H9 (cell line): ENCODE data around the gene CCDC92B. TPM values are rescaled to one million over a fixed set of nuclear protein-coding genes. Genes with fewer than 3 reads are reported as not detected.

ENCODE experiments used
- DNase-seq: peaks from one replicate; pipeline ENCODE4 v3.0.0-alpha.2; 2017
- H2AFZ ChIP-seq: one replicate; pipeline ENCODE4 v1.6.1; 2013; ENCODE audit warnings: mild to moderate bottlenecking, low read length, control low read depth, moderate library complexity
- H2AK5ac ChIP-seq: 2 replicates; pipeline ENCODE4 v1.6.1; 2013; ENCODE audit warnings: low read length, control low read depth, mixed read lengths; ENCODE audit not compliant: insufficient read length
- H2BK120ac ChIP-seq: one replicate; pipeline ENCODE4 v1.6.1; 2013; ENCODE audit warnings: low read depth, mild to moderate bottlenecking, low read length, control low read depth, inconsistent platforms; ENCODE audit not compliant: poor library complexity, severe bottlenecking
- H2BK12ac ChIP-seq: 2 replicates; pipeline ENCODE4 v1.6.1; 2013; ENCODE audit warnings: low read length, control low read depth, mixed read lengths, low read depth; ENCODE audit not compliant: insufficient read length
- H2BK15ac ChIP-seq: 2 replicates; pipeline ENCODE4 v1.6.1; 2013; ENCODE audit warnings: low read depth, low read length, control low read depth
- H2BK20ac ChIP-seq: one replicate; pipeline ENCODE4 v1.6.1; 2013; ENCODE audit warnings: low read depth, mild to moderate bottlenecking, low read length, control low read depth, inconsistent platforms; ENCODE audit not compliant: poor library complexity, severe bottlenecking
- H2BK5ac ChIP-seq: 2 replicates; pipeline ENCODE4 v1.6.1; 2013; ENCODE audit warnings: low read length, control low read depth, mixed read lengths; ENCODE audit not compliant: insufficient read length
- H3K14ac ChIP-seq: 2 replicates; pipeline ENCODE4 v1.6.1; 2013; ENCODE audit warnings: low read length, control low read depth; ENCODE audit not compliant: insufficient read depth
- H3K18ac ChIP-seq: 2 replicates; pipeline ENCODE4 v1.6.1; 2013; ENCODE audit warnings: low read depth, mild to moderate bottlenecking, mixed read lengths, low read length, control low read depth; ENCODE audit not compliant: insufficient read length
- H3K23ac ChIP-seq: 2 replicates; pipeline ENCODE4 v1.6.1; 2013; ENCODE audit warnings: low read length, control low read depth, mixed read lengths, low read depth; ENCODE audit not compliant: insufficient read length
- H3K23me2 ChIP-seq: 2 replicates; pipeline ENCODE4 v1.6.1; 2013; ENCODE audit warnings: low read depth, mild to moderate bottlenecking, mixed read lengths, low read length, control low read depth; ENCODE audit not compliant: insufficient read length, poor library complexity, severe bottlenecking
- H3K27ac ChIP-seq: 2 replicates; pipeline ENCODE4 v1.5.1; 2013; ENCODE audit warnings: low read length, control low read depth, mixed read lengths, low read depth; ENCODE audit not compliant: insufficient read length
- H3K27me3 ChIP-seq: 2 replicates; pipeline ENCODE4 v1.6.1; 2013; ENCODE audit warnings: low read length, control low read depth, inconsistent platforms; ENCODE audit not compliant: insufficient read depth
- H3K4ac ChIP-seq: 2 replicates; pipeline ENCODE4 v1.6.1; 2013; ENCODE audit warnings: low read depth, mild to moderate bottlenecking, control low read depth, inconsistent platforms, low read length, moderate library complexity
- H3K4me1 ChIP-seq: 2 replicates; pipeline ENCODE4 v1.6.1; 2013; ENCODE audit warnings: low read length, control low read depth, inconsistent platforms; ENCODE audit not compliant: insufficient read depth
- H3K4me2 ChIP-seq: 2 replicates; pipeline ENCODE4 v1.6.1; 2013; ENCODE audit warnings: low read length, control low read depth, mixed read lengths; ENCODE audit not compliant: insufficient read length, insufficient read depth
- H3K56ac ChIP-seq: 2 replicates; pipeline ENCODE4 v1.6.1; 2013; ENCODE audit warnings: low read depth, mild to moderate bottlenecking, mixed read lengths, low read length, control low read depth; ENCODE audit not compliant: insufficient read length
- H3K79me1 ChIP-seq: 2 replicates; pipeline ENCODE4 v1.6.1; 2013; ENCODE audit warnings: low read depth, mild to moderate bottlenecking, moderate library complexity, low read length, control low read depth, inconsistent platforms; ENCODE audit not compliant: insufficient read depth, poor library complexity, severe bottlenecking
- H3K79me2 ChIP-seq: 2 replicates; pipeline ENCODE4 v1.6.1; 2013; ENCODE audit warnings: low read length, control low read depth, inconsistent platforms; ENCODE audit not compliant: insufficient read depth
- H3K9ac ChIP-seq: 2 replicates; pipeline ENCODE4 v1.6.1; 2013; ENCODE audit warnings: low read length, control low read depth, mixed read lengths; ENCODE audit not compliant: insufficient read length; ENCODE audit errors: extremely low read depth
- H3K9me3 ChIP-seq: one replicate; pipeline ENCODE4 v1.6.1; 2013; ENCODE audit warnings: low read depth, low read length, inconsistent platforms; ENCODE audit not compliant: control insufficient read depth
- H3T11ph ChIP-seq: one replicate; pipeline ENCODE4 v1.6.1; 2013; ENCODE audit warnings: mild to moderate bottlenecking, low read length, control low read depth, inconsistent platforms
- H4K20me1 ChIP-seq: one replicate; pipeline ENCODE4 v1.6.1; 2013; ENCODE audit not compliant: control insufficient read depth, insufficient read length, insufficient read depth
- H4K5ac ChIP-seq: 2 replicates; pipeline ENCODE4 v1.6.1; 2013; ENCODE audit warnings: low read depth, mild to moderate bottlenecking, mixed read lengths, low read length, control low read depth; ENCODE audit not compliant: insufficient read length
- H4K8ac ChIP-seq: replicated peaks from 2 replicates; pipeline ENCODE4 v1.6.1; 2013; ENCODE audit warnings: low read length, control low read depth, mixed read lengths, low read depth; ENCODE audit not compliant: insufficient read length
- H4K91ac ChIP-seq: 2 replicates; pipeline ENCODE4 v1.6.1; 2013; ENCODE audit warnings: low read depth, mild to moderate bottlenecking, moderate library complexity, mixed read lengths, low read length, control low read depth; ENCODE audit not compliant: insufficient read length
- H3K27ac Mint-ChIP-seq, 3 experiments: 2 replicates in 2 of 3; 3 replicates in 1 of 3; pipeline ENCODE4 v1.8.0; 2020 to 2021; ENCODE audit warnings: mixed read lengths in 3 of 3, mild to moderate bottlenecking in 1 of 3, moderate library complexity in 1 of 3
- H3K27me3 Mint-ChIP-seq: 2 replicates; pipeline ENCODE4 v1.8.0; 2021; ENCODE audit warnings: low read depth, mild to moderate bottlenecking, moderate library complexity, mixed read lengths
- H3K36me3 Mint-ChIP-seq, 3 experiments: 2 replicates in 2 of 3; 3 replicates in 1 of 3; pipeline ENCODE4 v1.8.0; 2020 to 2021; ENCODE audit warnings: low read depth in 3 of 3, mixed read lengths in 3 of 3; ENCODE audit not compliant: insufficient read depth in 1 of 3
- H3K4me1 Mint-ChIP-seq, 2 experiments: 2 replicates each; pipeline ENCODE4 v1.8.0; 2020; ENCODE audit warnings: mixed read lengths in 2 of 2
- H3K4me3 Mint-ChIP-seq, 2 experiments: 2 replicates in 1 of 2; 3 replicates in 1 of 2; pipeline ENCODE4 v1.8.0; 2020 to 2021; ENCODE audit warnings: mild to moderate bottlenecking in 2 of 2, mixed read lengths in 2 of 2, moderate library complexity in 1 of 2
- H3K9me3 Mint-ChIP-seq, 2 experiments: 2 replicates in 1 of 2; 3 replicates in 1 of 2; pipeline ENCODE4 v1.8.0; 2020; ENCODE audit warnings: mild to moderate bottlenecking in 2 of 2, mixed read lengths in 2 of 2, moderate library complexity in 1 of 2
- CTCF ChIP-seq: fragments of 200-600 bp; sonication (generic); conservative IDR thresholded peaks from 3 replicates; pipeline ENCODE4 v1.8.0; 2021; ENCODE audit warnings: antibody characterized with exemption, mild to moderate bottlenecking
- WGBS: extraction: QIAGEN DNeasy Blood & Tissue Kit; methylation state at CpG from one replicate; pipeline ENCODE4 v1.1.7; 2013; ENCODE audit warnings: missing lambda C conversion rate, low lambda C conversion rate, mixed read lengths; ENCODE audit not compliant: insufficient read length; ENCODE audit errors: extremely low coverage; 5-methylcytosine and 5-hydroxymethylcytosine counted together
- total RNA-seq: library from RNA; stranded (reverse); gene quantifications from 2 replicates; pipeline ENCODE4 v1.2.1, GENCODE V29; 2021

The CCDC92B gene
- total RNA-seq, 1 experiment from 2014 or later: 8.0 TPM

- peaks cover 13 to 53% of the 10 kb centered on the region in 2 experiments for H3K4me1 Mint-ChIP-seq
- Histone ChIP-seq H3K14ac (no peak overlapping the region), H3K79me1 (no peaks in the 10 kb centered on the region), H3K27me3 (no peaks in the 10 kb centered on the region), H3K79me2 (no peaks in the 10 kb centered on the region), H2BK120ac (no peak overlapping the region), H3K4me2 (no peak overlapping the region), H3K18ac (no peak overlapping the region), H4K8ac (no peak overlapping the region), H3K4me1 (peaks cover 6% of the 10 kb centered on the region; the same call in 1 of the 2 replicates), H3T11ph (no peak overlapping the region), H3K56ac (no peak overlapping the region), H3K23me2 (no peaks in the 10 kb centered on the region), H3K4ac (no peak overlapping the region), H3K27ac (no peak overlapping the region), H4K5ac (no peak overlapping the region), H4K91ac (no peak overlapping the region), H2BK15ac (no peak overlapping the region), H2BK20ac (no peak overlapping the region), H4K20me1 (no peaks in the 10 kb centered on the region), H3K9ac (no peak overlapping the region), H2AFZ (no peak overlapping the region), H2BK12ac (no peak overlapping the region), H2AK5ac (no peak overlapping the region), H3K23ac (no peak overlapping the region), H2BK5ac (no peak overlapping the region), H3K9me3 (no peaks in the 10 kb centered on the region)
- H3K27me3 Mint-ChIP-seq: no peaks in the 10 kb centered on the region; the same call in 1 of the 2 replicates
- H3K4me3 Mint-ChIP-seq: no peak overlapping the region
- TF ChIP-seq CTCF: no peak
- no peaks in the 10 kb centered on the region for H3K36me3 Mint-ChIP-seq
- H3K27ac Mint-ChIP-seq: no peak overlapping the region
- no peaks in the 10 kb centered on the region for H3K9me3 Mint-ChIP-seq
- no CpG with 5 or more reads among the region's 13 CpGs for WGBS
- no peak for DNase-seq
Observed at GRCh38 chr17:2718150-2718938, 31.1 kb downstream of the CCDC92B start.
